GM12801 (cell line): ENCODE measurements around the gene ITSN1.

ENCODE experiments used
- TF ChIP-seq, protein P1 (sequence below): IDR thresholded peaks from one replicate; pipeline ENCODE4 v1.5.1; 2011; ENCODE audit warnings: control low read depth; ENCODE audit not compliant: insufficient read length; ENCODE audit errors: extremely low read depth

ITSN1 gene

DNA sequence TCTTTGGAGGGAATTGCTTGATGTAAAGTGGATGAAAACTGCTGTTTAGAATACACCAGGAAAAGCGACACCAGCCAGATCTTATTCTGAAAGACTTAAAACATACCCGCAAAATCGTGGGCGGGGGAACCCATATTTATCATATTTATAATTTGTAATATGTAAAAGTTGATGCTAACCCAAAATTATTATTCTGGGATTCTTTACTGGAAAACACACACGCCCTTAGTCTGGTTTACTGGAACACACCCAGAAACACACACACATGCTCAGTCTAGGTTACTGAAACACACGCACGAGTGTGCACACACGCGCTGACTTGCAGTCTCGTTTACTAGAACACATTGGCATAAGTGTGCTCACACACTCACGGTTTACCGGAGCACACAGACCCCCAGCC is 240.8 kb downstream of the ITSN1 start:
- TF ChIP-seq, protein P1, sequence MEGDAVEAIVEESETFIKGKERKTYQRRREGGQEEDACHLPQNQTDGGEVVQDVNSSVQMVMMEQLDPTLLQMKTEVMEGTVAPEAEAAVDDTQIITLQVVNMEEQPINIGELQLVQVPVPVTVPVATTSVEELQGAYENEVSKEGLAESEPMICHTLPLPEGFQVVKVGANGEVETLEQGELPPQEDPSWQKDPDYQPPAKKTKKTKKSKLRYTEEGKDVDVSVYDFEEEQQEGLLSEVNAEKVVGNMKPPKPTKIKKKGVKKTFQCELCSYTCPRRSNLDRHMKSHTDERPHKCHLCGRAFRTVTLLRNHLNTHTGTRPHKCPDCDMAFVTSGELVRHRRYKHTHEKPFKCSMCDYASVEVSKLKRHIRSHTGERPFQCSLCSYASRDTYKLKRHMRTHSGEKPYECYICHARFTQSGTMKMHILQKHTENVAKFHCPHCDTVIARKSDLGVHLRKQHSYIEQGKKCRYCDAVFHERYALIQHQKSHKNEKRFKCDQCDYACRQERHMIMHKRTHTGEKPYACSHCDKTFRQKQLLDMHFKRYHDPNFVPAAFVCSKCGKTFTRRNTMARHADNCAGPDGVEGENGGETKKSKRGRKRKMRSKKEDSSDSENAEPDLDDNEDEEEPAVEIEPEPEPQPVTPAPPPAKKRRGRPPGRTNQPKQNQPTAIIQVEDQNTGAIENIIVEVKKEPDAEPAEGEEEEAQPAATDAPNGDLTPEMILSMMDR = no peak

DNA sequence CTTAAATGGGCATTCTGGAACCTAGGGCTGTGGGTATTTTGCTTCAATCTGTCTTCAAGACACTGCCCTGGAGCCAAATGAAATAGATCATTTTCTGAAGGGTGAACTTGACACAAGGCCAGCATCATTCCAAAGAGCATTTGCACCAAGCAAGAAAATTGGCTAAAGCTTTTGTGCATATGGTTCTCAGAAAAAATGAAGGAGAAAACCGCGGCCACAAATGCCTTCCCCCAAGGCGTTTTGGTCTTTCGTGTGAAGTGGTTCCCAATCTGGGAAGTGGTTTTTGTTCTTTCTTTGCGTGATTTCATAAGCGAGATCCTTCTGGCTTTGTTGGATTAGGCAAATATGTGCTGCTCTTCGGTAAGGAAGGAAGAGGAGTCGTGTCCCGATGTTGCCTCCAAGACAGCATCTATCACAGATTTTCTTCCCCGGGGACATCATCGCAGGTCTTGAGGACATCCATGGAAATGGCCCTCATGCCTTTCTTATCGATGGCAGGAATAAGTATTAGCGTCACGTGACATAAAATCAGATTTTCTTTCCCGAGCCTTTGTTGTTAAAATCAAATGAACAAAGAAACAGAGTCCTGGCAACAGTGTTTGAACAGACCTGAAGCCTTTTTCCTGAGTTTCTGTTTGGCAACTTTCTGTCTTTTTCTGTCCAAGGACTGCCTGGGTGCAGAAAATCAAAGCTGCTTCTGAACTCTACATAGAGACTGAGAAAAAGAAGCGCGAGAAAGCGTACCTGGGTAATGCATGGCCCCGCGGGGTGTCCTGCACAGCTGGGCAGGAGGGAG is 242.3 kb downstream of the ITSN1 start:
- TF ChIP-seq, protein P1 = no peak

GRCh38 chr21:33885172-33885514 is 242.8 kb downstream of the ITSN1 start:
- TF ChIP-seq, protein P1 = no peak

DNA sequence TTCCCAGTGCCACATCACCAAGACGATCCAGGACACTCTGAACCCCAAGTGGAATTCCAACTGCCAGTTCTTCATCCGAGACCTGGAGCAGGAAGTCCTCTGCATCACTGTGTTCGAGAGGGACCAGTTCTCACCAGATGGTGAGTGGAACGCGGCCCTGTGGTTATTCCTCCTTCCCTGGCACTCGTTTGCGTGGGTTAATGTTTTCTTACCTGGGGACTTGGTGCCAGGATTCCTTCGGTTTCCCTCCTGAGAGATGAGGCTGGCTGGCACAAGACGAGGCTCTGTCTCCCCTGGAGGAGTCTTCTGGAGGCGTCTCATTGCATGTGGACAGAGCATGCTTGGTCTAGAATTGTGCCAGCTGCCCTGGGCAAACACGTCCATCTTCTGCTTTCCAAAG is 244.0 kb downstream of the ITSN1 start:
- TF ChIP-seq, protein P1 = no peak

DNA sequence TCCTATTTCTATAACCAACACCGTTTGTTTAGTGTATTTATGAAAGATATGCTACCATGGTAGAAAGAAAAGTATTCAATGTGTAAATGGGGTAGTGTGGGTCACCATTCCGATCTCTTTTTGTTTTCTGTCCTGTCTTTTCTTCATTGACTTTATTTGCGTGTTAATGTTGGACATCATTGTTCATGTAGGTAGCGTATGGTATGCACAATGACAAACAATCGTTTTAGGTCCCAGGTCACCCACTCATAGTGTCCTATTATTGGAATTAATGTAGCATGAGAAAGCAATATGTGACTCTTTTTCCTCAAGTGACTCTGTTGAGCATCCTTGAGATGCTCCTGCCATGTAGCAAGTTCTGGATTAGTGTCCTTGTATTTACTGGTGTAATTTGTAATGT is 247.9 kb downstream of the ITSN1 start:
- TF ChIP-seq, protein P1 = no peak

DNA sequence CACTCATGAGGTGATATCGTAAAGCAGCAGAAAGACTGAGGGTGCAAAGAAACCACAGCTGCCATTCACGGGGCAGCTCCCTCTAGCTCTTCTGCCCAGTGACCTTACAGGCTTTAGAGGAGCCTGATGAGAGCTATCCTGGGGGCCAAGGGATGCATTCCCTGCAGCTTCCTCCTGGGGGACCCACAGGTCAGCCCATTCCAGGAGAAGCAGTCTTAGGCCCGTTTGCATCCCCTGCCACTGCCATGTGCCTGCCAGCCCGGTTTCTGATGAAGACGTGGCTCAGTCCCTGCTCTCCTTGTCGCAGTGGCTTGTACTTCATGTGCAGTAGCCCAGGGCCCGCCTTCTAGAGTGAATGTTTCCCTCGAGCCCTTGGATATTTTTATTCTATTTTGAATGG is 250.6 kb downstream of the ITSN1 start:
- TF ChIP-seq, protein P1 = no peak

- TF ChIP-seq, protein P1 = no peak
Observed at GRCh38 chr21:33893917-33894316, 251.6 kb downstream of the ITSN1 start.
